HG02571 (cell line): ENCODE data around the gene GSN.
A peak's percentile ranks its signal among the peaks of the same experiment; 100 is the strongest.

Source experiments
- ATAC-seq: cut with Tn5 transposase; IDR thresholded peaks from one replicate; pipeline ENCODE4 v1.9.1; 2021; ENCODE audit warnings: mild to moderate bottlenecking, moderate library complexity; ENCODE audit not compliant: unreplicated experiment

Gene GSN

DNA sequence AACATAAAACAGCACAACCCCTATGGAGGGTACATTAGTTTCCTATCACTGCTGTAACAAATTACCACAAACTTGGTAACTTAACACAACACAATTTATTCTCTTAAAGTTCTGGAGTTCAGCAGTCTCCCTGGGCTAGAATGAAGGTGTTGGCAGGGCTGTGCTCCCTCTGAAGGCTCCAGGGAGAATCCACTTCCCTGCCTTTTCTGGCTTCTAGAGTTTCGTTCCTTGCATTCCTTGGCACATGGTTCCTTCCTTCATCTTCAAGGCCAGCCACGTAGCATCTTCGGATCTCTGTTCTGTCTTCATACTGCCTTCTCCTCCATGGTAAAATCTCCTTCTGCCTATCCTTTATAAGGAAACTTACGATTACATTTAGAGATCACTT is 25.0 kb upstream of the GSN start:
- no peak for ATAC-seq

DNA sequence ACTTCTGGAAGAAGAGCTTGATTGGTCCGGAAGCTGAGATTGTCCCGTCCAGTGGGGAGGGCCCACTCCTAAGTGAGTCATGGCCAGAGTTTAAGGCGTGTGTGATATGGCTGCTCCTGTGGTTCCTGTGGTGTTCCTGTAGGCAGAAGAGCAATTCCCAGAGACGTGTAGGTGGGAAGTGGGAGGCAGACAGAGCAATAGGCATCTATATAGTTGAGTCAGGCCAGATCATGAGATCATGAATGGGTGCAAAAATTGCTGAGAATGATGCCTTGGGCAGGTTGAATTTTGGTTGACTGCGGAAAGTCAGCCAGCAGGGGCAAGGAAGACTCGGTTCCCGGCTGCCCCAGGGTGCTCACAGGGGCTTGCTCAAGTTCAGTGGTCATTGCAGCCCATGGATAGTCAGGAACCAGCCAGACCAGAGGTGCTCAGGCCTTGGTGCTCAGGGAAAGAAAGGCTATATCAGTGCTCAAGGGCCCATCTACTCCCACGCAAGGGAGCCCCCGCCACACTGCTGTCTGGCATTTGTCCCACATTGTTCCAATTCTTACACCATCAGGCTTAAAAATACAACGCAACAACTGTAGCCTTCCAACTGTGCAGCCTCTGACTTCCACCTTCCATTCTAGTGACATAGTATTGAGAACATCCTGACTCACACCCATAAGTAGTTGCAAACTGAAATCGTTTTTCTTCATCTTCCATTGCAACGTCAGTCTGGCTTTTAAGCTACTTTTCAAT is 21.0 kb upstream of the GSN start:
- ATAC-seq: no peak

DNA sequence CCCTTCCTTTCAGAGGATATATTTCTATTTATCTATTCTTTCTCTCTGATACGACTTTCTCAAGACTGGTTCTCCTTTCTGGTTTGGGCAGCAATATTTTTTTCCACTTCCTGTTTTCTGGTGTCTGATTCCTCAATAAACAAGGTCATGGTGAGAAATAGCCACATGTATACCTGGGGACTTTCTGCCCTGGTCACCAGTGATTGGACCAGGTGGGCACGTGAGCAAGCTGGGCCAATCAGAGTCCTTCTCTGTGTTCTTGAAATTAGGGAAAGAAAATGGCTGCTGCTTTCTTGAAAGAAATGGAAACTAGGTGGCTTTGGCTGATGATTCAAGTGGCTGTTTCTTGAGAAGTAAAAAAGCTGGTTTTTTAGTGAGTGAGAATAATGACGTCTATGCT is 18.4 kb upstream of the GSN start:
- no peak for ATAC-seq

DNA sequence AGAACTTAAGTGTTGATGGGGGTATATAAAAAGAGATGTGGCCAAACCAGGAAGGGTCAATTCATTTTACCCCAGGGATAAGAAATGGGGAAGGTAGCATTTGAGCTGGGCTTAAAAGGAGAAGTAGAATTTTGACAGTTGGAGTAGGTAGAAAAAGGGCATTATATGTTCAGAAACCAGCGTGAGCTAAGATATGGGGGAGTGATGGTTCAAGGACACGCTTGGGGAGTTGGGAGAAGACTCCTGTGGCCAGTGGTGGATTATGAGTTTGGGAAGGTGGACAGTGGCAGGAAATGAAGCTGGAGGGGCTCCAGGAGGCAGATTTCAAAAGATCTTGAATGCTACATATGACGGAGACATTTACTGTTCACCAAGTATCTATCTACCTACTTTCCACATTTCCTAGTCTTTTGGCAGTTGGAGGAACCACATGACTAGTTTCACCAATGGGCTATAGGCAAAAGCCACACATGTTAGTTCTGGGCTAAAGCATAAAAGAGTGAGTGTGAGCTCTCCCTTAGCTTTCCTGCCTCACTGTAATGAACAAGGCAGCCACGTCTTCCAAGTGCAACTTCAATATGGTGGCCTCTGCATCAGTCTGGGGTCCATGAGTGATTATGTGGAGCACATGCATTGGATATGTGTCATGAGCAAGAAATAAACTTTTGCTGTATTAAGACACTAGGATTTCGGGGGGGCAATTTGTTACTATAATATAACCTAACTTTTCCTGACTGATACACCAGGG is 15.7 kb upstream of the GSN start:
- ATAC-seq: no peak

DNA sequence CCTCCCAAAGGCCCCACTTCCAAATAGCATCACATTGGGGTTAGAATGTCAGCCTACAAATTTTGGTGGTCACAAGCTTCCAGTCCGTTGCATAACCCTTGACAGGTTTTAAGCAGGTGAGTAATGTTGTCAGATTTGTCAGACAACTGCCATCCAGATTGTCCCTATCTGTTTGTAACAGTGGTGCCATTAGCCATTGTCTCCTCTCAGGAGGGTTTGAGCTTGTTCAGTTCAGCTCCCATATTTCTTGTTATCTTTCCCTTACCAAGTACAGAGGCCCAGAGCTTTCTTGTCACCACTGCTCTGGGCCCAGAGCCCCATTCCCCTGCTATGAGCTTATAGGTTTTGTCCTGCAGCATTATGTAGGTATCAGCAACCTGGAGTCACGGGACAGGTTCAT is 14.8 kb upstream of the GSN start:
- no peak for ATAC-seq

DNA sequence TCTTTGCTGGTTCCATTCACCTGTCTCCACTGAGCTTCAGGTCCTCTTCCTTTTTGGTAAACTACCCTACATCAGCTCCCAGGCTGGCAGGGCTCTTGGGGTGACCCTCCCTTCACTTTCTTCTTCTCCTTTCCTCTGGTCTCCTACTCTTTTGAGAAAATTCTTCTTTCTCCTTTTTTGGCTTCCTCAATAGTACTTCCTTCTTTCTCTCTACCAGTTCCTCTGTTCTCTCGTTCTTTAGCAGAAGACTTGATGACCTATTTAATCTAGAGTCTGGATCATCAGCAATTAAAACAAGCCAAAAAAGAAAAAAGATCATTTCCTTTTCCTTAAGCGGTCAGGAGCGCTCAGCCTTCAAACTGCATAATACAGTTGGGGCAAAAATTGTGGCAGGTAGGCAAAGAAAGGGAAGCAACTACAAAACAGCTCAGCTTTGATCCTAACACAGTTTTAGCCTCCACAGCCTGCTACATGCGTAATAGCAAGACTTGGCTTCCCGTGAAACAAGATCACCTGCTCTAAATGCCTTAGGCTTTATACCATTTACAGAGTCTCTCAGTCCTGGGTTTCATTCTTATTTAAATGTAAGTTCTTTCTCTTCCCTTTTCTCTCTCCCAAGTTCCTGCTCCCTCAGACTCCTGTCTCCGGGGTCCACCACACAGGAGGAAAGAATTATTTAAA is 14.0 kb upstream of the GSN start:
- no peak for ATAC-seq

DNA sequence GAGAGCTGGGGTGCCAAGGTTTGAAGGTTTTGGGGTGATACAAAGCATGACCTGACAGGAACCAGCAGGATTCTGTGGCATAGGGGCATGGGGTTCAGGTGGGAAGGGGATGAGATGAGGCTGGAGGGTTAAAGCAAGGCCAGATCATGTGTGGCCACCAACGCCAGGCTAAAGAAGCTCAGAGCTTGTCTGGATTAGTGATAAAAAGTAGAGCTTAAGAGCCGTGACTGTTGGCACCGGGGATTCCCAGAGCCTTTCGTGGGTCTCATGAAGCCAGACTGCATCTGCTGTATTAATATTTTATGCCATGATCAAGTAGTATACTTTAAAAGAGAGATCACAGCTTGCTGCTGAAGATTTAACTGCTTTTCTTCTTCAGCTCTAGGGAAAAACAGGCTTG is 8.5 kb upstream of the GSN start:
- ATAC-seq: no peak

DNA sequence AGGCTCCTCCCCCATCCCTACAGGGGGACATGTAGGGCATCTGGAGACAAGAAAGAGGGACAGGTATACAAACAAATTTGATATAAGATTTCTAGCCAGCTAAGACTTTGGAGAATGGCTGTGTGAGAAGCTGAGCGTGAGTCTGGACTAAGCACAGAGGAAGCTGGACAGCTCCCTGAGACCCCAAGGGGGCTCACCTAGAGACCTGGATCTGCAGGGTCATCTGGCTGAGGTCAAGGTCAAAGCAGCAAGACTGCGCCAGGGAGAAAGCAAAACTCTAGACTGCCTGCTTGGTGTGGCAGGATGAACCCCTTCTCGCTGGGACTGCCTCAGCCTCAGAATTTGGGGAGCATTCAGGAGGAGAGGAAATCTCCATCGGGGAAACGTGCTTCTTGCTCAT is 8.0 kb upstream of the GSN start:
- no peak for ATAC-seq

DNA sequence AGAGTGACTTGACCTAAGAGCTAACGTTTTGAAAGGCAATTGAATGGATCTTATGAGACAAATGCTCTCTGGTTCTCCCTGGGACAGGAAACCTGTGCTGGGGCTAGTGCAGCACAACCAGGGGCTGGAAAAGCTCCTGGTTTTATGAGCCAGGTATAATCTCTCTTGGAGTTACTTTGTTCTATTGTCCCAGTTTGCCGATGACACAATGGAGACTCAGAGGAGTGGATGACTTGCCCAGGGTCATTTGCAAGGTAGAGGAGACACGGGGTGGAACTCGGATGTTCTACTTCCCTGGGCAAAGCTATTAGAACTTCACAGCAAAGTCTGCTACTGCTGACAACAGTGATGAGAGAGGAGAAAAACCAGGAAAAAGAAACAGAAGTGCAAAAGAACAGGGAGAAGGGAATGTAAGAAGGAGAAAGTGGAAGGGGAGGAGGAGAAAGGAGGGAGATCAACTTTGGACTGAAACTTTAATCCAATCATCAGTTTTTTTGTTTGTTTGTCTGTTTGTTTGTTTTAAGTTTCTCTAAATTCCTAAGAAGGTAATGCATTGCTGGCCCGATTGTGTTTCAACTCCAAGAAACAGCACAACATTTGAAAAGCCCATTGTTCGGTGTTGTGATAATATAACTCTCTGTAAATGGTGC is 7.4 kb upstream of the GSN start:
- no peak for ATAC-seq

DNA sequence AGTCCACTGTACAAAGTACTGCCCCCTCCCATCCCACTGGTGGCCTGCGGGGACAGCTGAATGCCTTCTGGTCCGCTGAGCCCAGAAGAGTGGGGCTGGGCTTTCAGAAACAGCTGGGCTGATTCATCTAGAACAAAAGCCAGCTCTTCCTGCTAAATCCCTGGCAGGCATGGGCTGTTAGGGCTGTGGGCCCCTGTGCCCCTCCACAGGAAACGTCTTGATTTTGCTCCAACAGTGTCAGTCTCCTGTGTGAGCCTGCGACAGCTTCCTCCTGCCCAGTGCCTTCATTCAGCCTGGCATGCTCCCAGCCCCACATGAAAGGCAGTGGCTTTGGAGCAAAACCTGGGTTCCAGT is 6.9 kb upstream of the GSN start:
- no peak for ATAC-seq

DNA sequence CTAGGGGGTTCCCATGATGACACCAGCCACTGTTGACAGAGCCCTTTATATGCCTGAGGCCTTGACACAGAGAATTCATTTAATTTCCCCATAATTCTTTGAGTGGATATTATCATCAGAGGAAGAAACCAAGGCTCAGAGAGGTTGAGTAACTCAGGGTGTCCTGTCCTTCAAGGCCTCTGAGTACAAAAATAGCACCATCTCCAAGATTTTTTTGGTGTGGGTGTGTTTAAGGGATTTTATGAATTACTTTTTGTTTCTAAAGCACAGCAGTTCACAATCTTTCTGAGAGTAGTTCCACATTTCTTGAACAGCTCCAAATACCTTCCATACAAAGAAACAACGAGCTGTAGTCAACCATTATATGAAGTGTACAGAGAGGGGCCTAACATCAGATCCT is 6.2 kb upstream of the GSN start:
- no peak for ATAC-seq

DNA sequence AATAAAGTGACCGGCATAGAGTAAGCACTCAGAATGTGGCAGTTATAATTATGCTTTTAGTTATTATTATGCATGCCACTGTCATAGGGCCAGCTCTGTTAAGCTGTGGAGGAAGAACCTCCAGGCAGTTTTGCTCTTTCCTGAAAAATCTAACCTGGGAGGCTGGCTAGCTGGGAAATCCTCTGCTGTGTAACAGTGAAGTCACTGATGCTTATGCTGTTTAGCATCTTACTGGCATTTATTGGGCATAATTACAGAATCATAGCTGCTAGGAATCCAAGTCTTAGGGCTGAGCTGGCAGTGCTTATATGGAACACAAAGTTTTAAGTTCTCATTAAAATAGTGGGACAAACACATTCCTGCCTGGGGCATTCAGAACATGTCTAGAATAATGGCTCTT is 5.5 kb upstream of the GSN start:
- no peak for ATAC-seq

DNA sequence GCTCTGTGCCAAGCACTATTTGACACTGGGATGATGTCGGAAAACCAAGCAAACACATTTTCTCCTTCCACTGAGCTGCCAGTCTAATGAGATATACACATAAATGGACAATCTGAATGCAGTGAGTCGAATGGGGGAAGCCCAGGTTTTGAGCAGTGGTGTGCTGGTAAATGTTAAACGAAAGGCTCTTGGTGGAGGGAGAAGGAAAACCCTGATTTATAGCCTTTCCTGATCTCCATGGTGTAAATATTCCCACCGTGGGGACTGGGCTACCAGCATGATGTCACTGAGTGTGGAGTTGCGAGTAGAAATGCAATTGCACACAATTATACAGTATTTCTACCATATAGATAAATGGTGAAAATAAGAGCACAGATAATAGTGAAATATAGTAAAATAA is 5.0 kb upstream of the GSN start:
- no peak for ATAC-seq

DNA sequence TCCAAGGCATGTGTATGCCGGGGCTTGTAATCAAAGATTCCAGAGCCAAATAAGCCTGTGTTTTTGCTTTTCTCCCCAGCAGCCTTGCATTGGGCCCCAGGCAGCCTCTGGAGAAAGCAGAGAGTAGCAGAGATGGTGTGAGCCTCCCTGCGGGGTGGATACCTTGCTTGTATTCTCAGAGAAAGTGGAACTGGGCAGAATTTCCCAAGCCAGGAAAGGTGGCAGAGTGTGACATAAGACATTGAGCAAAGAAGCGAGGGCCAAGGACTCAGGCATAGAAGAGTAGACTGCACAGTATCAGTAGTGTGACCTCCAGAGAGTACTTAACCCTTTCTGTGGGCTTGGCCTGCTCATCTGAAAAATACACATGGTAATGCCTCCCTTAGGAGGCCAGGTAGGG is 1.6 kb upstream of the GSN start:
- no peak for ATAC-seq

DNA sequence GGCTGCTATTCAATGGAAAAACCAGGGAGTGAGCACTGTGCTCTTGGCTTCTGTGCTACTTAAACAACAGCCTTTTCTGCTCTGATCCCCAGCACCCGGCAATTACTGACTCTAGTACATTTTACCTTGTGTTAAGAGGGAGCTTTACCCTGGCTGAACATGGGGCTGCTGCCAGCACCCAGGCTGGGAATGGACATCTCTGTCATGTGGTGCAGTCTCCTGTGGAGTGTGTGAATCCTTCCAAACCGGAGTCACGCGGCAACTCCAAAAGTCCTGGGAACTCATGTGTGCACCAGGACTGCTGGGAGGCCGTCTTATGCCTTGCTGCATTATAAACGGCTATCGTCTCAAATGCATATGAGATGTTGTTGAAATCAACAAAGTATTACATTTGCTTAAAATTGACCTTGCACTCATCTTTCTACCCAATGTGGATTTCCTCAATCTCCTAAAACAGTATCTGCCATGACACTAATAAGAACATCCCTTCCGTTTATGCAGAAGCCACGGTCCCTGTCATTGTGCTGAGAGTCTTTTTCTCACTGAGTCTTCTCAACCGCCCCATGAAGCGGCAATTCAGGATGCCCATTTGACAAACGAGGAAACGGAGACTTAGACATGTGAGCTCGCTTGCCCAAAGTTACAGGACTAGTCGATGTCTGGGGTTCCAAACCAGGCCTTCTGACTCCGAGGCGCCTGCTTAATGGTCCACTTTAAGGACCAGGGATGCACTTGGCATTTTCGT is 884 bp upstream of the GSN start:
- ATAC-seq: no peak

DNA sequence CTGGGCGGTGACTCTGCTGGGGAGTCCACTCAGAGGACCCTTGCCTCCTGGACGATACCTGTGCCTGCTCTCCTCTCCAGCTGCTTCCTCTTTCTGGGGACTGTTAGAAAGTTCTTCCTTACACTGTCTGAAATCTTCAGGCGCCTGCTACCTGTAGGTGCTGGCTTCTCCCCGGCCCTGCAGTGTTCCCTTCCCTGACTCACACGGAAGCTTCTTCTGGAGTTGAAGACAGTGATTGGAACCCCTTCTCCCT is 562 bp downstream of the GSN start:
- peak; percentile 29 for ATAC-seq

DNA sequence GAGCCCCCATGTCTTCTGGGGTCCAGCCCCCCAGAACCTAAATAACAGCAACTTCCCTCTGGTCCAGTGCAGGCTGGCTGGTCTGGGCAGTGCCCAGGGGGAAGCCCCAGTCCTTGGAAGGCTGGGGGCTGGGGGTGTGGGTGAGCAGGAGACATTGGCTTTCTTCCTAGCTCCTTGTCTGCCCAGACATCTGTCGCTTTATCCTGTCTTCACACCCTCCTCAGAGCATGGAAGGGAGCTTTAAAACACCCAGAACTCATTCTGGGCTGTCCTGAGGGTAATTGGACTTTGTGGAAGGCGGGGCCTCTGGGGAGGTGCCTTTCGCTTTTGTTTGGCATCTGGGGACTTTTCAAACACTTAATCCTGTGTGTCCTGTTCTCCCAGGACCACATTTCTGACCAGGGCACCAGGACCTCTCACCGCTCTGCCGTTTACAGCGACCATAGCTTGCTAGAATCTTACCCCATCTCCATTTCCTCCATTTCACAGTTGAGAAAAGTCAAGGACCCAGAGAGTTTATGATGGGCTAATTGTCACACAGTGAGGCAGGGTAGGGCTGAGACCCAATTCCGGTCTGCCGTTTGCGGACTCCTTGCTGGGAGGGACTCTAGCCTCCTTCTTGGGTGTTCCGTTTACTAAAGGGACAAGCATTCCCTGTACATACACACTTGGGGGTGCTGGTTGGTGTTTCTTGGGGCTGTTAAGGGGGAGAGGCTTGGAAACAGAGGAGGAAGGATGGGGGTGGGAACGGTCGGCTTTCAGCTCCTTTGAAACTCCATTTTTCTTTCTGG is 1.1 kb downstream of the GSN start:
- ATAC-seq: no peak

DNA sequence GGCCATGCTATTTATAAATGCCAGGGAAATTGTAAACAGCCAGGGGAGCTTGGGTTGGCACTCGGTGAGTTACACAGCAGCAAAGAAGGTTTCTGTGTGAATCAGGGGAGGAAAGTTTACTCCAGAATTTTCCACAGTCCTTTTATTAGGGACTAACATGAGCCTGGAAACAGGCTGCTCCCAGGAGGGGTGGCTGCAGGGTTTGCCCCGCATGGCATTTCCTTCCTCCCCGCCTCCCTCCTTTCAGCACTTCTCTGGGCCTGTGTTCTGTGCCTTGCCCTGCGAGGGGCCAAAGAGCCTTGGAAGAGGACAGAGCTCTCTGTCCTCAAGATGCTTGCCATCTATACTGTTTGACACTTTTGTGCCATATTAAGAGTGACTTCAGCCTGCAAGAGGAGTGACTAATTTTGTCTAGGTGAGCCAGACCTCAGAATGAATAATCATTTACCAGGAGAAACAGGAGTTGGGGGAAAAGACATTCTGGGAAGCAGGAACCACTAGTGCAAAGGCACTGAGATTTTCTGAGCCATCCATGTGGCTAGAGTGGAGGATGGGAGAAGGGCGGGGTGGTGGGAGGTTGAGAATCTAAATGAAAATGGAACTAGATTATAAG is 1.8 kb downstream of the GSN start:
- ATAC-seq: no peak

DNA sequence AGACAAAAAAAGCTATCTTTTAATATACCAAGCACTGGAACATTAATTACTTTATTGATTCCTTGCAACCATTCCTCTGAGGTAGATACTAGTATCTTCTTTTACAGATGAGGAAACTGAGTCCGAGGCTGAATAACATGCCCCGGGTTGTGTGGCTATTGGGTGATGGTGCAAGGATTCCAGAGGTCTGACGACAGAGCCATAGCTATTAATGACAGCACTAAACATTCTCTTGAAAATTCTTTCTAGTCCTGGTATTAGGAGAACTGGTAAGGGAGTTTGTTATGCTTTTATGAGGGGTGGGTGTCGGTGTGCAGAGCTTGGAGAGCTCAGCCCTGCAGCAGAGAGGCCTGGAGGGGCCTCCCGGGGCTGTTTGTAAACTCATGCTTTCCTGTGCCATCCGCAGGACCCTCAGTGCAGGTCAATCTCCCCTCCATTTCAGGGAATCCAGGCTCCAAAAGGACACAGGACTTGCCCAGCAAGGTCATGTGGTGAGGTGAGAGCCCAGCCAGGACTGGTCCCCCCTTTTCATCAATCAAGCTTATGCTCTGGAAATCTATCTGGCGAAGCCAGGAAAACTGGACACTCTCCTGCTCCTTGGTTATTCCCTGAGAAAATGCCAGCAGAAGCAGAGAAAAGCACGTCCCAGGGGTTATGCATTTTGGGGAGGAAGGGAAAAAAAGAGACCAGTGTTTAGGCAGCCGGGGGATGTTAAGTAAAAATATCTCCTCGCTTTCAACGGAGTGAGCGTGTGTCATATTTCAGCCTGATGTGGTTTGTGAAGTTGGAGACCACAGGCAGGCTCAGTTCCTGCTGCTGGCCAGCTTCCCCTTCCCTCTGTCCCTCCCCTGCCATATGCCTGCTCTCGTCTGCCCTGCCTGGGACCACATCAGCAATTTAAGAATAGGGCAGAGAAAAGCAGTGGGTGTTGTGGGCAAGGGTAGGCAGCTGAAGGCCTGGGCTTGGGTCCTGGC is 3.7 kb downstream of the GSN start:
- no peak for ATAC-seq
